HG03135 (cell line): ENCODE data around the gene RANBP2.

ENCODE experiments used
- ATAC-seq: cut with Tn5 transposase; IDR thresholded peaks from one replicate; pipeline ENCODE4 v1.9.1; 2021; ENCODE audit warnings: mild to moderate bottlenecking, moderate library complexity; ENCODE audit not compliant: unreplicated experiment

The RANBP2 gene

GRCh38 chr2:108776475-108776874, 57.2 kb downstream of the RANBP2 start:
- peak; percentile 53 for ATAC-seq

GRCh38 chr2:108778857-108779256, 59.6 kb downstream of the RANBP2 start:
- ATAC-seq: no peak

DNA sequence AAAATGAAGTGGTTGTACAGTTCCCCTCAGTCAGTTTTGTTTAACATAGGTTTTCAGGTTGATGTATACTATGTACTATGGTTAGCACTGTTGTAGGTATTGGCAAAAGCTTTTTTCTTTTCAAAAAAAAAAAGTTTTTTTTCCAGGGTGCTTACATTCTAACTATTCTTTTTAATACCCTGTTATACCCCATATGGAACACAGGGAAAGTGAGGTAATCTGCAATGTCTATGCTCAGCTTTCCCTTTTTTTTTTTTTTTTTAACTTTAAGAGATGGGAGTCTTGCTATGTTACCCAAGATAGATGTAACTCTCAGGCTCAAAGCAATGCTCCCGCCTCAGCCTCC, 66.7 kb downstream of the RANBP2 start:
- no peak for ATAC-seq

DNA sequence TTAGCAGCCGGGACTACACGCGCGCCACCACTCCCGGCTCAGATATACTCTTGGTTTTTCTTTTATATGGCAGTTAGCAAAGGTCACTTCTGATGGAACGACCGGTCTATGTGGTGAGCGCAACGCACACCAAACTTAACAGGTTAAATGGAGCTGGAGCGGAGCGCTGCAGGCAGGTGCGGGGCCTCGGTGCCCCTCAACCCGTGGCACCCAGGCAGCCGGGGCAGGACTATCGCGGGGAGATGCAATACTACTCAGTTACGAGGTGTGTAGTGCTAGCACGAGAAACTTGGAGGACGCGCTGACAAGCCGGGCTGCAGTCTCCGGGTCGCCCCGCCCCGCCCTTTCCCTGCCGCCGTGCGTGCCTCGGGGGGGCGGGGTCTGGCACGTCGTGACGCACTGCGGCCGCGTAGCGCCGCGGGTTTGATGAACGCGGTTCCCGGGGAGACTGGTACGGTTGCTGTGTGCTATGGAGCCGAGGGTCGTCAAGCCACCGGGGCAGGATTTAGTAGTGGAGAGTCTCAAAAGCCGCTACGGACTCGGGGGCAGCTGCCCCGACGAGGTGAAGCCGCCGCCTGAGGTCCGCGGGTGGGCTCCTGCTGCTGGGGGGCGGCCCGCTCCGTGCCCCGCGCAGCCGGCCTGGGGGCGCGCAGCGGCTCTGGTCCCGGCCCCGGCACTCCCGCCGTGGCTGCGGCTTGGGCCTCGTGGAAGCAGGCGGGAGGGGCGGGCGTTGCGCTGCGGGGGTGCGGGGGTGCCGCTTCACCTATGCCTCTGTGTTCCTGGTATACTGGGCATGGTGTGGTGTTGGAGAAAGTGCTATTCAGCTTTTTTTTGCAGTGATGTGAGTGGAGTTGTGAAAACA, 67.3 kb downstream of the RANBP2 start, which contains the start of gene CCDC138:
Gene CCDC138 (plus strand): TSS at position 418 of the 862 bp plus-strand sequence. CDS start 52 bp downstream, at position 470.
- peak; percentile 95 for ATAC-seq

DNA sequence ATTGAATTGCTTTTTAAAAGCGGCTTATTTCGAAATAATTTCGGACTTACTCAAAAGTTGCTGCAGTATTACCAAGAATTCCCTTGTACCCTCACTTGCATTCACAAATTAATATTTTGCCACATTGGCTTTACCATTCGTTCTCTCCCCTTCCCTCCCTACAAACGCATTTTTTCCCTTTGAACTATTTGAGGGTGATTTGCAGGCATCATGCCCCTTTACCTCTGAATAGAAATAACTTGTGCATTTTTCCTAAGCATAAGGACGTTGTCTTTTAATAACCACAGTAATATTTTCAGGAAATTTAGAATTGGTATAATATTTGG, 67.9 kb downstream of the RANBP2 start:
- ATAC-seq: no peak

GRCh38 chr2:108803045-108803736, 83.9 kb downstream of the RANBP2 start:
- no peak for ATAC-seq

DNA sequence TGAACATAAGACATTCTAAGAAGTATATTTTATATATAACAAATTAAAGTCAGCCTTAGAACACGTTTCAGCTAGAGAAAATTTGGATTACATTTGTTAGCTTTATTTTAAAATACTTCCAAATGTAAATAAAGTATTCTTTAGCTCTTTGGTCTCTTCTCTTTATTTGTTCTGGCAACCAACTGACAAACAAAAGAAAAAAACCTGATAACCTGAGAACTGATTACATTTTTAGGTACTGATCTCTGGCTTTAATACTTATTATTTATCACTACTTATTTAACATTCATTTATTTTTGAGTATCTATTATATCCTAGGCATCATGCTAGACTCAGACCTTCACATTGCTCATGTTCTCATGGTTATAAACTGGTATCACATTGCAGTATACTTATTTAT, 85.8 kb downstream of the RANBP2 start:
- no peak for ATAC-seq

GRCh38 chr2:108805782-108806181, 86.5 kb downstream of the RANBP2 start:
- no peak for ATAC-seq

DNA sequence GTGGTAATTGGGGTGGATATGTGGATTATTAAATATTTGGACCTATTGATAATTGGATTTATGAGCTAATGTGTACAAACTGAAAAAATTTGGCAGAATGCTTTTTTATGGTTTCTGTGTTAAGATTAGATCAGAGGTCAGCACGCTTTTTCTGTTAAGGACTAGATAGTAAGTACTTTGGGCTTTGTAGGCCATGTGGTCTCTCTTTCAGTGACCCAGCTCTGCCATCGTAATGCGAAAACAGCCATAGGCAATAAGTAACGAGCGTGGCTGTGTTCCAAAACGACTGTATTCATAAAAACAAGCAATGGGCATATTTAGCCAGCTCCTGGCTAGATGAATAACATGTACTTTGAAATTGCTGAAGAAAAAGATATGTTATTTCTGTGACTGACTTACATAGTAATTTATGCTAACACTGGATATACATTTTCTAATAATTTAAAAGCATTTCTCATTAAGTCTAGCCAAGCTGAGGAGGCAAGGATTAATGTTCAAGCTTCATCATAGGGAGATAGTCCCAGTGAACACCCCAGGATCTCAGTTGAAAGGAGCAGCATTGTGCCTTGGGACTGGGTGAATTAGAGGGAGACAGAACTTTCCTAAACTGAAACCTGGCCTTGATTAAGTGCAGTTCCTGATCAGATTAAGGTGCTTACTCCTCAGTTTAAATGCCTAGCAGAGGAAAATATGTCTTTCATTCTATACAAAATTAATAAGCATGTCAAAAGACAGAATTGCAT, 87.3 kb downstream of the RANBP2 start:
- no peak for ATAC-seq

DNA sequence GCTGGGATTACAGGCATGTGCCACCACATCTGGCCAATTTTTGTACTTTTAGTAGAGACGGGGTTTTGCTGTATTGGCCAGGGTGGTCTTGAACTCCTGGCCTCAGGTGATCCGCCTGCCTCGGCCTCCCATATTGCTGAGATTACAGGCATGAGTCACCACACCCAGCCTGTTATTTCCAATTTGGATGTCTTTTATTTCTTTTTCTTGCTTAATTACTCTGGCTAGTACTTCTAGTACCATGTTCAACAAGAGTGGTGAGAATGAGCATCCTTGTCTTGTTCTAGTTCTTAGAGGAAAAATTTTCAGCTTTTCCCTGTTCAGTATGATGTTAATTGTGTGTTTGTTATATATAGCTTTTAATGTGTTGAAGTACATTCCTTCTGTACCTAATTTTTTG, 90.7 kb downstream of the RANBP2 start:
- ATAC-seq: no peak

DNA sequence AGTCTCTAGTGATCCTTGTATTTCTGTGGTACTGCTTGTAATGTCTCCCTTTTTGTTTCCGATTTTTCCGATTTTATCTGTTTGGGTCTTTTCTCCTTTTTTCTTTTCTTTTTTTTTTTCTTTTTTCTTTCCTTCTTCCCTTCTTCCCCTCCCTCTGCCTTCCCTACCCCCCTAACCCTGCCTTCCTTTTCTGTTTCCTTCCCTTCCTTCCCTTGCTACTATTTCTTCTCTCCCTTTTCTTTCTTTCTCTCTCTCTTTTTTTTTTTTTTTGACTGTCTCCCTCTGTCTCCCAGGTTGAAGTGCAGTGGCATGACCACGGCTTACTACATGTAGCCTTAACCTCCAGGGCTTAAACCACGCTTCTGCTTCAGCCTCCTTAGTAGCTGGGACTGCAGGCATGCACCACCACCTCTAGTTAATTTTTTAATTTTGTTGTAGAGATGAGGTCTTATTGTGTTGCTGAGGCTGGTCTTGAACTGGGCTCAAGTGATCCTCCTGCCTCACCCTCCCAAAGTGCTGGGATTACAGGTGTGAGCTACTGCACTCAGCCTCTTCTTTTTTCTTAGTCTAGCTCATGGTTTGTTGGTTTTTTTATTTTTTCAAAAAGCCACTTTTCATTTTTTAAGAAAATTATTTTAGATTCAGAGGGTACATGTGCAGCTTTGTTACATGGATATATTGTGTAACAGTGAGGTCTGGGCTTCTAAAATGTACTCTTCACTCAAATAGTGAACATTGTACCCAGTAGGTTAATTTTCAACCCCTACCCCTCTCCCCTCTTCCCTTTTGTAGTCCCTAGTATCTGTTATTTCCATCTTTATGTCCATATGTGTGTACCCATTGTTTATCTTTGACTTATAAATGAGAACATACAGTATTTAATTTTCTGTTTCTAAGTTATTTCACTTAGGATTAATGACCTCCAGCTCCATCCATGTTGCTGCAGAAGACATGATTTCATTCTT, 92.0 kb downstream of the RANBP2 start:
- no peak for ATAC-seq

DNA sequence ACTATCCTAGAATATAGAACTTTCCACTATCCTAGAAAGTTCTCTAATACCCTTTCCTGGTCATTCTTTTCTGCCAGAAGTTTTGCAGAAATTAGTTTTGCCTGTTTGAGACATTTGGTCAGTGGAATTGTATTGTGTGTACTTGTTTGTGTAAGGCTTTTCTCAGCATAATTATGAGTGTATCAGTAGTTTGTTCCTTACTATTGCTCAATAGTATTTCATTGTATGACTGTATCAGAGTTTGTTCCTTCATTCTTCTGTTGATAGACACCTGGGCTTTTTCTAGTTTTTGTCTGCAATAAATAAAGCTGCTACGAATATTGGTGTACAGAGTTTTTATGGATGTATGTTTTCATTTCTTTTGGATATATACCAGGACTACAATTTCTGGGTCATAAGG, 94.5 kb downstream of the RANBP2 start:
- ATAC-seq: no peak

DNA sequence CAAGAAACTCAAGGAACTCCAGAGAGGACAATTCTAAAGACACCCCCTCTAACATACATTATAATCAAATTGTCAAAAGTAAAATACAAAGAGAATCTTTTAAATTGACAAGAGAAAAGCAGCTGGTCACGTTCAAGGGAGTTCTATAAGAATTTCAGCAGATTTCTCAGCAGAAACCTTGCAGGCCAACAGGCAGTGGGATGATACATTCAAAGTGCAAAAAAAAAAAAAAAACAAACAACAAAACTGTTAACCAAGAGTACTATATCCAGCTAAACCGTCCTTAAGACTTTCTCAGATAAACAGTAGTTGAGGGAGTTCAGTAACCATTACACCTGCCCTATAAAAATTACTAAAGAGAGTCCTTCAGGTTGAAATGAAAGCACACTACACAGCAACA, 101.2 kb downstream of the RANBP2 start:
- no peak for ATAC-seq

GRCh38 chr2:108823286-108823685, 104.0 kb downstream of the RANBP2 start:
- ATAC-seq: no peak

- ATAC-seq: no peak
These were observed 105.2 kb downstream of the RANBP2 start for GRCh38 chr2:108824316-108825070.

DNA sequence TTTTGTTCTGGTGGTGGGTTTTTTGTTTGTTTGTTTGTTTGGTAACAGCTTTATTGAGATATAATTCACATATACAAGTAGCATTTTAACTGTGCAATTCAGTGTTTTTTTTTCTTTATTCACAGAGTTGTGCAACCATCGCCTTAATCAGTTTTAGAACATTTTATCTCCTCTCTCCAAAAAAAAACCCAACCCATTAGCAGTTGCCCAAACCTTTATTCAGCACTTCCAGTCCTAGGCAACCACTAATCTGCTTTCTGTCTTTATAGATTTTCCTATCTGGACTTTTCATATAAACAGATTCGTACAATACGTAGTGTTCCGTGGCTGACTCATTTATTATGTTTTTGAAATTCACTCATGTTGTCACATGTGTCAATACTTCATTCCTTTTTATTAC, 106.0 kb downstream of the RANBP2 start:
- no peak for ATAC-seq

DNA sequence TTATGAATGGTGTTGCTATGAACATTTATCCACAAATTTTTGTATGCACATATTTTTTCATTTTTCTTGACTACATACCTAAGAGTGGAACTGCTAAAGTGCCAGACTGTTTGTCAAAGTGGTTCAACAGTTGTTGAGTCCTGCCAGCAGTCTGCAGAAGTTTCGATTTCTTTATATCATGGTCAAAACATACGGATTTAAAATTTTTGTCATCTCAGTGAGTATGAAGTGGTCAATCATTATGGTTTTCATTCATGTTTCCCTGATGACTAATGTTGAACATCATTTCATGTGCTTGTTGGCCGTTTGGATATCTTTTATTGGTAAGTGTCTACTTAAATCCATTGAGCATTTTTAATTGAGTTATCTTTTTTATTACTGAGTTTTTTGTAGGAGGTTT, 106.5 kb downstream of the RANBP2 start:
- ATAC-seq: no peak

DNA sequence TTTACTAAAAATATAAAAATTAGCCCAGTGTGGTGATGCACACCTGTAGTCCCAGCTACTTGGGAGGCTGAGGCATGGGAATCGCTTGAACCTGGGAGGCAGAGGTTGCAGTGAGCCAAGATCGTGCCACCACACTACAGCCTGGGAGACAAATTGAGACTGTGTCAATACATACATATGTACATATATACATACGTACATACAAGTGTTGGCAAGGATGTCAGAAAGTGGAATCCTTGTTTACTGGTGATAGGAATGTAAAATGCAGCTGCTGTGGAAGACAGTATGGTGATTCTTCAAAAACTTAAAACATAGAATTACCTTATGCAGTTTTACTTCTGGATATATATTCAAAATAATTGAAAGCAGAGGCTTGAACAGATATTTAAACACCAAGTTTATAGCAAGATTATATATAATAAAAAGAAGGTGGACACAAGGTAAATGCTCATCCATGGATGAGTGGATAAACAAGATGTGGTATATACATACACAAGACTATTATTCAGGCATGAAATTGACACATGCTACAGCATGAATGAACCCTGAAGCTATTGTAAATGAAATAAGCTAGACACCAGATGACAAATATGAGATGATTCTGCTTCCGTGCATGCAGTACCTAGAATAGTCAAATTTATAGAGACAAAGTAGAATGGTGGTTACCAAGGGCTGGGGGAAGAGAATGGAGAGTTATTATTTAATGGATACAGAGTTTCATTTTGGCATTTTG, 110.5 kb downstream of the RANBP2 start:
- no peak for ATAC-seq

- ATAC-seq: no peak
These were observed 113.9 kb downstream of the RANBP2 start for GRCh38 chr2:108833219-108833618.
